WTC11 (cell line): ENCODE measurements around the gene ST6GALNAC5. TPM values are rescaled to one million over a fixed set of nuclear protein-coding genes. Genes with fewer than 3 reads are reported as not detected.

Source experiments
- ATAC-seq: fragments of 200-7000 bp; cut with Tn5 transposase; 2 replicates; pipeline ENCODE4 v1.10.0; 2021; ENCODE audit warnings: mild to moderate bottlenecking, moderate library complexity
- CTCF ChIA-PET: fragments of 300-600 bp; sonication (Branson Sonifier 250); formaldehyde crosslinking; loops from one replicate; lab custom pipeline; 2021; ENCODE audit warnings: antibody characterized with exemption; lab: Charles Lee
- POLR2A ChIA-PET: fragments of 350-600 bp; sonication (Branson Sonifier 250); formaldehyde crosslinking; loops from one replicate; lab custom pipeline; 2021; ENCODE audit warnings: antibody characterized with exemption; lab: Charles Lee
- DNase-seq: peaks from one replicate; pipeline ENCODE4 v3.0.0; 2021; ENCODE audit warnings: low spot score
- H3K27ac Mint-ChIP-seq: 2 replicates; pipeline ENCODE4 v1.8.0; 2021; ENCODE audit warnings: mixed read lengths
- H3K27me3 Mint-ChIP-seq: 2 replicates; pipeline ENCODE4 v1.8.0; 2021; ENCODE audit warnings: low read depth, mild to moderate bottlenecking, moderate library complexity, mixed read lengths
- H3K36me3 Mint-ChIP-seq: 2 replicates; pipeline ENCODE4 v1.8.0; 2021; ENCODE audit warnings: mixed read lengths
- H3K4me1 Mint-ChIP-seq: 2 replicates; pipeline ENCODE4 v1.8.0; 2022; ENCODE audit warnings: mixed read lengths
- H3K4me3 Mint-ChIP-seq: 2 replicates; pipeline ENCODE4 v1.8.0; 2021; ENCODE audit warnings: mild to moderate bottlenecking, moderate library complexity, mixed read lengths
- H3K9me3 Mint-ChIP-seq: 2 replicates; pipeline ENCODE4 v1.8.0; 2021; ENCODE audit warnings: mixed read lengths
- ATF3 ChIP-seq: sonication (generic); formaldehyde crosslinking; conservative IDR thresholded peaks from 2 replicates; pipeline ENCODE4 v1.8.1; 2022; ENCODE audit warnings: mild to moderate bottlenecking, missing genetic modification reagents
- CBFB ChIP-seq: sonication (generic); formaldehyde crosslinking; IDR thresholded peaks from 2 replicates; pipeline ENCODE4 v1.8.1; 2022; ENCODE audit warnings: mild to moderate bottlenecking, low read depth, missing genetic modification reagents
- E2F4 ChIP-seq: sonication (generic); formaldehyde crosslinking; IDR thresholded peaks from 2 replicates; pipeline ENCODE4 v1.8.1; 2022; ENCODE audit warnings: low read depth, mild to moderate bottlenecking, moderate library complexity, missing genetic modification reagents, borderline replicate concordance
- E2F5 ChIP-seq: sonication (generic); formaldehyde crosslinking; IDR thresholded peaks from 2 replicates; pipeline ENCODE4 v1.8.1; 2022; ENCODE audit warnings: mild to moderate bottlenecking, moderate library complexity, missing genetic modification reagents
- ETV6 ChIP-seq: sonication (generic); formaldehyde crosslinking; IDR thresholded peaks from 2 replicates; pipeline ENCODE4 v1.8.1; 2022; ENCODE audit warnings: mild to moderate bottlenecking, missing genetic modification reagents
- FOXP1 ChIP-seq: sonication (generic); formaldehyde crosslinking; IDR thresholded peaks from 2 replicates; pipeline ENCODE4 v1.8.0; 2022; ENCODE audit warnings: missing genetic modification reagents, mild to moderate bottlenecking, moderate library complexity, borderline replicate concordance
- GRHL2 ChIP-seq: fragments of 250-450 bp; sonication (Bioruptor Pico); IDR thresholded peaks from 2 replicates; pipeline ENCODE4 v1.8.0; 2022; ENCODE audit warnings: mild to moderate bottlenecking, moderate library complexity; ENCODE audit not compliant: insufficient replicate concordance, severe bottlenecking
- GTF2I ChIP-seq: fragments of 250-450 bp; sonication (Bioruptor Pico); conservative IDR thresholded peaks from 2 replicates; pipeline ENCODE4 v1.4.0; 2021; ENCODE audit warnings: mild to moderate bottlenecking
- HMGA2 ChIP-seq: fragments of 250-450 bp; sonication (Bioruptor Pico); IDR thresholded peaks from 2 replicates; pipeline ENCODE4 v1.4.0; 2021; ENCODE audit warnings: mild to moderate bottlenecking, moderate library complexity
- HMGXB4 ChIP-seq: sonication (generic); formaldehyde crosslinking; IDR thresholded peaks from 2 replicates; pipeline ENCODE4 v1.8.1; 2023; ENCODE audit warnings: mild to moderate bottlenecking, moderate library complexity, missing genetic modification reagents
- MLX ChIP-seq: sonication (generic); formaldehyde crosslinking; IDR thresholded peaks from 2 replicates; pipeline ENCODE4 v1.8.1; 2023; ENCODE audit warnings: mild to moderate bottlenecking, missing genetic modification reagents, moderate library complexity
- MYBL2 ChIP-seq: sonication (generic); formaldehyde crosslinking; IDR thresholded peaks from 2 replicates; pipeline ENCODE4 v1.8.1; 2023; ENCODE audit warnings: mild to moderate bottlenecking, moderate library complexity, missing genetic modification reagents
- ZBTB43 ChIP-seq: sonication (generic); formaldehyde crosslinking; IDR thresholded peaks from 2 replicates; pipeline ENCODE4 v1.8.1; 2023; ENCODE audit warnings: mild to moderate bottlenecking, missing genetic modification reagents
- ZMAT4 ChIP-seq: fragments of 250-450 bp; sonication (Bioruptor Pico); IDR thresholded peaks from 2 replicates; pipeline ENCODE4 v1.9.0; 2021; ENCODE audit warnings: mild to moderate bottlenecking
- ZNF416 ChIP-seq: fragments of 250-450 bp; sonication (Bioruptor Pico); IDR thresholded peaks from 2 replicates; pipeline ENCODE4 v1.9.0; 2021; ENCODE audit warnings: mild to moderate bottlenecking, inconsistent platforms
- ZSCAN18 ChIP-seq: fragments of 250-450 bp; sonication (Bioruptor Pico); IDR thresholded peaks from 2 replicates; pipeline ENCODE4 v2.1.2; 2022; ENCODE audit warnings: mild to moderate bottlenecking, moderate library complexity
- total RNA-seq: library from RNA; stranded (reverse); gene quantifications from 3 replicates; pipeline ENCODE4 v1.2.3, GENCODE V29; 2021

The ST6GALNAC5 gene
- total RNA-seq, 1 experiment from 2014 or later, result 9.6 TPM

- ChIA-PET POLR2A (no interaction called here), CTCF (no interaction called here)
- Mint-ChIP-seq H3K27ac (no peak overlapping the region), H3K4me3 (no peak overlapping the region), H3K36me3 (no peaks in the 10 kb centered on the region; the same call in 1 of the 2 replicates), H3K4me1 (peaks cover 25% of the 10 kb centered on the region), H3K9me3 (peaks cover 11% of the 10 kb centered on the region), H3K27me3 (peaks cover 17% of the 10 kb centered on the region)
- ATAC-seq (no peak), DNase-seq (no peak)
- TF ChIP-seq ZBTB43 (no peak), HMGXB4 (no peak), ZMAT4 (CRISPR knock-in tag) (no peak), ZSCAN18 (CRISPR knock-in tag) (no peak), HMGA2 (CRISPR knock-in tag) (no peak), GTF2I (CRISPR knock-in tag) (no peak), FOXP1 (CRISPR knock-in tag) (no peak)
Measured at GRCh38 chr1:76861149-76861548, 6.1 kb upstream of the ST6GALNAC5 start.

GRCh38 chr1:76862447-76862846 is 4.8 kb upstream of the ST6GALNAC5 start:
- ChIA-PET POLR2A (no interaction called here), CTCF (no interaction called here)
- Mint-ChIP-seq H3K4me1 (peaks cover 20% of the 10 kb centered on the region), H3K27ac (no peak overlapping the region), H3K9me3 (peaks cover 11% of the 10 kb centered on the region), H3K27me3 (peaks cover 14% of the 10 kb centered on the region), H3K4me3 (no peak overlapping the region), H3K36me3 (no peaks in the 10 kb centered on the region; the same call in 1 of the 2 replicates)
- TF ChIP-seq E2F5 (CRISPR knock-in tag) (no peak), GRHL2 (CRISPR knock-in tag) (no peak), GTF2I (CRISPR knock-in tag) (no peak), MYBL2 (CRISPR knock-in tag) (no peak), ZNF416 (no peak)
- DNase-seq (no peak), ATAC-seq (no peak)

GRCh38 chr1:76864383-76864782 is 2.9 kb upstream of the ST6GALNAC5 start:
- ChIA-PET POLR2A (no interaction called here), CTCF (no interaction called here)
- DNase-seq (no peak), ATAC-seq (no peak)
- Mint-ChIP-seq H3K4me1 (peaks cover 12% of the 10 kb centered on the region; the same call in 1 of the 2 replicates), H3K4me3 (no peak overlapping the region), H3K27ac (no peak overlapping the region), H3K9me3 (peaks cover 11% of the 10 kb centered on the region), H3K27me3 (peaks cover 16% of the 10 kb centered on the region), H3K36me3 (no peaks in the 10 kb centered on the region; the same call in 1 of the 2 replicates)
- no peak for TF ChIP-seq CBFB
- no peak for TF ChIP-seq ATF3 (CRISPR knock-in tag)
- TF ChIP-seq MLX (CRISPR knock-in tag), result no peak
- no peak for TF ChIP-seq E2F4 (CRISPR knock-in tag)
- TF ChIP-seq ETV6 (CRISPR knock-in tag), result no peak
